ENCODE measurements around the gene SLC46A1. TPM values are rescaled to one million over a fixed set of nuclear protein-coding genes. Genes with fewer than 3 reads are reported as not detected.

Gene SLC46A1
- total and polyA plus RNA-seq, 2 of the 13 experiments (the other 11 are each of a cell fraction or from before 2014, with no cell fraction given) = 19.6 to 22.6 TPM

- no TSS peak for BruUV-seq (replicated peaks)
- no peaks in the 10 kb centered on the region for H3K79me2 ChIP-seq (ENCODE audit: insufficient read depth, low read length)
- 78% methylated on average over 1 of the region's 1 CpG for WGBS (ENCODE audit: low lambda C conversion rate)
- CTCF ChIA-PET (ENCODE audit: low intra/inter-chr PET ratio, low total read pairs) = no interaction called here
- no peak overlapping the region for H3K4me2 ChIP-seq (ENCODE audit: low read depth, low read length)
- H3K9me3 ChIP-seq (ENCODE audit: low read length) = no peaks in the 10 kb centered on the region
- no peaks in the 10 kb centered on the region for H3K36me3 ChIP-seq (replicated peaks in 1 of 2; ENCODE audit: control insufficient read depth in 1 of 2, insufficient read depth in 2 of 2, low read length in 2 of 2)
- no peaks in the 10 kb centered on the region for H3K4me1 ChIP-seq (ENCODE audit: insufficient read depth, low read length)
- ATAC-seq = no peak
- in situ Hi-C loops (cut with HindIII; ENCODE audit: extremely low pct_ligation_motif_present, low pct_unique_long_range_greater_than_20kb) = no loop called here
- no peak for DNase-seq (ENCODE audit: low spot score)
- POLR2A ChIA-PET = interaction anchor here (1.4 to 1.7 kb wide), 2 partner anchors 14 to 21 kb away, joined by 4 to 6 read pairs; partner anchors contain the start of gene VTN
- H3K27me3 ChIP-seq (ENCODE audit: control insufficient read depth in 1 of 2, insufficient read depth in 2 of 2, low read length in 2 of 2) = no peaks in the 10 kb centered on the region
- H4K20me1 ChIP-seq (ENCODE audit: insufficient read depth, low read length) = no peaks in the 10 kb centered on the region
- no peak overlapping the region for H3K9ac ChIP-seq (ENCODE audit: insufficient read depth, low read depth, low read length)
- FAIRE-seq = no peak
- H2AFZ ChIP-seq (ENCODE audit: low read length) = no peak overlapping the region
- no peak for TF ChIP-seq HNRNPUL1 (IDR thresholded peaks at IDR 0.05; ENCODE audit: low read depth, low read length)
- no peak for TF ChIP-seq SP140L (CRISPR knock-in tag; IDR thresholded peaks at IDR 0.05; ENCODE audit: borderline replicate concordance)
- TF ChIP-seq, protein P1, sequence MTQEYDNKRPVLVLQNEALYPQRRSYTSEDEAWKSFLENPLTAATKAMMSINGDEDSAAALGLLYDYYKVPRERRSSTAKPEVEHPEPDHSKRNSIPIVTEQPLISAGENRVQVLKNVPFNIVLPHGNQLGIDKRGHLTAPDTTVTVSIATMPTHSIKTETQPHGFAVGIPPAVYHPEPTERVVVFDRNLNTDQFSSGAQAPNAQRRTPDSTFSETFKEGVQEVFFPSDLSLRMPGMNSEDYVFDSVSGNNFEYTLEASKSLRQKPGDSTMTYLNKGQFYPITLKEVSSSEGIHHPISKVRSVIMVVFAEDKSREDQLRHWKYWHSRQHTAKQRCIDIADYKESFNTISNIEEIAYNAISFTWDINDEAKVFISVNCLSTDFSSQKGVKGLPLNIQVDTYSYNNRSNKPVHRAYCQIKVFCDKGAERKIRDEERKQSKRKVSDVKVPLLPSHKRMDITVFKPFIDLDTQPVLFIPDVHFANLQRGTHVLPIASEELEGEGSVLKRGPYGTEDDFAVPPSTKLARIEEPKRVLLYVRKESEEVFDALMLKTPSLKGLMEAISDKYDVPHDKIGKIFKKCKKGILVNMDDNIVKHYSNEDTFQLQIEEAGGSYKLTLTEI (CRISPR knock-in tag; conservative IDR thresholded peaks at IDR 0.05) = no peak
- TF ChIP-seq, protein P2, sequence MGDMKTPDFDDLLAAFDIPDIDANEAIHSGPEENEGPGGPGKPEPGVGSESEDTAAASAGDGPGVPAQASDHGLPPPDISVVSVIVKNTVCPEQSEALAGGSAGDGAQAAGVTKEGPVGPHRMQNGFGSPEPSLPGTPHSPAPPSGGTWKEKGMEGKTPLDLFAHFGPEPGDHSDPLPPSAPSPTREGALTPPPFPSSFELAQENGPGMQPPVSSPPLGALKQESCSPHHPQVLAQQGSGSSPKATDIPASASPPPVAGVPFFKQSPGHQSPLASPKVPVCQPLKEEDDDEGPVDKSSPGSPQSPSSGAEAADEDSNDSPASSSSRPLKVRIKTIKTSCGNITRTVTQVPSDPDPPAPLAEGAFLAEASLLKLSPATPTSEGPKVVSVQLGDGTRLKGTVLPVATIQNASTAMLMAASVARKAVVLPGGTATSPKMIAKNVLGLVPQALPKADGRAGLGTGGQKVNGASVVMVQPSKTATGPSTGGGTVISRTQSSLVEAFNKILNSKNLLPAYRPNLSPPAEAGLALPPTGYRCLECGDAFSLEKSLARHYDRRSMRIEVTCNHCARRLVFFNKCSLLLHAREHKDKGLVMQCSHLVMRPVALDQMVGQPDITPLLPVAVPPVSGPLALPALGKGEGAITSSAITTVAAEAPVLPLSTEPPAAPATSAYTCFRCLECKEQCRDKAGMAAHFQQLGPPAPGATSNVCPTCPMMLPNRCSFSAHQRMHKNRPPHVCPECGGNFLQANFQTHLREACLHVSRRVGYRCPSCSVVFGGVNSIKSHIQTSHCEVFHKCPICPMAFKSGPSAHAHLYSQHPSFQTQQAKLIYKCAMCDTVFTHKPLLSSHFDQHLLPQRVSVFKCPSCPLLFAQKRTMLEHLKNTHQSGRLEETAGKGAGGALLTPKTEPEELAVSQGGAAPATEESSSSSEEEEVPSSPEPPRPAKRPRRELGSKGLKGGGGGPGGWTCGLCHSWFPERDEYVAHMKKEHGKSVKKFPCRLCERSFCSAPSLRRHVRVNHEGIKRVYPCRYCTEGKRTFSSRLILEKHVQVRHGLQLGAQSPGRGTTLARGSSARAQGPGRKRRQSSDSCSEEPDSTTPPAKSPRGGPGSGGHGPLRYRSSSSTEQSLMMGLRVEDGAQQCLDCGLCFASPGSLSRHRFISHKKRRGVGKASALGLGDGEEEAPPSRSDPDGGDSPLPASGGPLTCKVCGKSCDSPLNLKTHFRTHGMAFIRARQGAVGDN (CRISPR knock-in tag; IDR thresholded peaks at IDR 0.05) = no peak
- TF ChIP-seq PHF8 (CRISPR knock-in tag; IDR thresholded peaks at IDR 0.05) = no peak
- TF ChIP-seq KLF12 (CRISPR knock-in tag; IDR thresholded peaks at IDR 0.05; ENCODE audit: borderline replicate concordance) = no peak
- no peak overlapping the region for H3K4me3 ChIP-seq (replicated peaks in 1 of 3; ENCODE audit: insufficient read depth in 1 of 3, low read depth in 2 of 3, low read length in 3 of 3)
- no peak overlapping the region for H3K27ac ChIP-seq (ENCODE audit: extremely low read length, insufficient read depth, low read length)
- intact Hi-C loops (cut with micrococcal nuclease; ENCODE audit: unreplicated experiment) = no loop called here
Observed at GRCh38 chr17:28390984-28391383, 15.0 kb downstream of the SLC46A1 start.
